Effector memory CD4-positive, alpha-beta T cell (primary cell): ENCODE results near the gene SMIM3.
"Not testable (repeated sequence)": the region's sequence is repeated elsewhere in the genome, so short reads cannot be mapped to it uniquely, and the experiment has no call there.

ENCODE experiments used
- DNase-seq, 3 donors: peaks; one replicate each; pipeline ENCODE4 v3.0.0-alpha.2; 2020
- H3K27ac ChIP-seq: 2 replicates; pipeline ENCODE4 v1.7.0; 2013; ENCODE audit warnings: mild to moderate bottlenecking, low read length, moderate library complexity; ENCODE audit not compliant: insufficient read depth, poor library complexity, severe bottlenecking
- H3K27me3 ChIP-seq: replicated peaks from 2 replicates; pipeline ENCODE4 v1.7.0; 2013; ENCODE audit warnings: mild to moderate bottlenecking, low read length; ENCODE audit not compliant: insufficient read depth, control insufficient read depth, poor library complexity, severe bottlenecking
- H3K36me3 ChIP-seq: 2 replicates; pipeline ENCODE4 v1.7.0; 2013; ENCODE audit warnings: mild to moderate bottlenecking, low read length, moderate library complexity; ENCODE audit not compliant: control insufficient read depth, insufficient read depth
- H3K4me1 ChIP-seq: 2 replicates; pipeline ENCODE4 v1.7.0; 2013; ENCODE audit warnings: low read length, mild to moderate bottlenecking; ENCODE audit not compliant: control insufficient read depth, insufficient read depth, poor library complexity, severe bottlenecking
- H3K4me3 ChIP-seq: 2 replicates; pipeline ENCODE4 v1.7.0; 2013; ENCODE audit warnings: low read length, low read depth, mild to moderate bottlenecking; ENCODE audit not compliant: insufficient read depth, poor library complexity, severe bottlenecking
- H3K9me3 ChIP-seq: 2 replicates; pipeline ENCODE4 v1.7.0; 2013; ENCODE audit warnings: mild to moderate bottlenecking, low read length, moderate library complexity; ENCODE audit not compliant: control insufficient read depth
- total RNA-seq, 3 donors: gene quantifications; one replicate each; lab custom pipeline; 2026; lab: John Stamatoyannopoulos, UW

The SMIM3 gene
- 5.6 to 8.3 (median 5.7) reads per million in 3 donors for total RNA-seq

- Histone ChIP-seq H3K4me1 (peaks cover 24% of the 10 kb centered on the region), H3K27me3 (no peaks in the 10 kb centered on the region), H3K4me3 (peak within 1 kb of the TSS; percentile 86), H3K9me3 (no peaks in the 10 kb centered on the region), H3K27ac (peak within 1 kb of the TSS; percentile 75), H3K36me3 (no peaks in the 10 kb centered on the region)
- DNase-seq = peak; percentile 38 to 48 (median 45)
These were observed at the start of gene SMIM3 for GRCh38 chr5:150778517-150779396. Gene SMIM3 (plus strand): TSS chr5:150778757. CDS start chr5:150795441, 16,684 bp downstream.

- Histone ChIP-seq H3K36me3 (peaks cover 76% of the 10 kb centered on the region), H3K4me1 (no peaks in the 10 kb centered on the region)
- no peak for DNase-seq
These were observed 48.7 kb upstream of the SMIM3 start for GRCh38 chr5:150729859-150730258.

GRCh38 chr5:150731669-150732242 lies 46.8 kb upstream of the SMIM3 start:
- Histone ChIP-seq H3K4me1 (no peaks in the 10 kb centered on the region), H3K4me3 (no peak overlapping the region), H3K36me3 (peaks cover 64% of the 10 kb centered on the region), H3K27me3 (no peaks in the 10 kb centered on the region), H3K9me3 (no peaks in the 10 kb centered on the region), H3K27ac (no peak overlapping the region)
- no peak for DNase-seq

More at GRCh38 chr5:150729859-150730258, 48.7 kb upstream of the SMIM3 start:
- no peaks in the 10 kb centered on the region for H3K9me3 ChIP-seq
- H3K4me3 ChIP-seq = no peak overlapping the region
- H3K27ac ChIP-seq = no peak overlapping the region
- H3K27me3 ChIP-seq = no peaks in the 10 kb centered on the region

- Histone ChIP-seq H3K9me3 (no peaks in the 10 kb centered on the region), H3K4me3 (no peak overlapping the region), H3K27me3 (no peaks in the 10 kb centered on the region), H3K4me1 (no peaks in the 10 kb centered on the region), H3K27ac (no peak overlapping the region), H3K36me3 (peaks cover 44% of the 10 kb centered on the region)
- no peak for DNase-seq
These were observed 43.8 kb upstream of the SMIM3 start for GRCh38 chr5:150734579-150735384.

- DNase-seq = no peak
- Histone ChIP-seq H3K27ac (no peak overlapping the region), H3K27me3 (no peaks in the 10 kb centered on the region), H3K9me3 (no peaks in the 10 kb centered on the region), H3K4me3 (no peak overlapping the region), H3K4me1 (no peaks in the 10 kb centered on the region), H3K36me3 (peaks cover 14% of the 10 kb centered on the region)
These were observed 39.7 kb upstream of the SMIM3 start for GRCh38 chr5:150738862-150739261.

GRCh38 chr5:150740992-150741391 lies 37.6 kb upstream of the SMIM3 start:
- H3K27ac ChIP-seq = no peak overlapping the region
- H3K4me3 ChIP-seq = no peak overlapping the region
- H3K27me3 ChIP-seq = no peaks in the 10 kb centered on the region
- no peaks in the 10 kb centered on the region for H3K9me3 ChIP-seq
- DNase-seq = no peak
- no peaks in the 10 kb centered on the region for H3K4me1 ChIP-seq
- peaks cover 8% of the 10 kb centered on the region for H3K36me3 ChIP-seq

- H3K9me3 ChIP-seq, H3K36me3 ChIP-seq, H3K4me1 ChIP-seq, DNase-seq, H3K27ac ChIP-seq, H3K27me3 ChIP-seq, H3K4me3 ChIP-seq: not testable (repeated sequence)
These were observed 36.0 kb upstream of the SMIM3 start for GRCh38 chr5:150742455-150743141.

- H3K36me3 ChIP-seq, H3K4me3 ChIP-seq, H3K27ac ChIP-seq, DNase-seq, H3K27me3 ChIP-seq, H3K4me1 ChIP-seq, H3K9me3 ChIP-seq: not testable (repeated sequence)
These were observed 35.4 kb upstream of the SMIM3 start for GRCh38 chr5:150743142-150743488.

GRCh38 chr5:150750469-150750868 lies 28.1 kb upstream of the SMIM3 start:
- Histone ChIP-seq H3K4me1 (no peaks in the 10 kb centered on the region), H3K27ac (no peak overlapping the region), H3K27me3 (no peaks in the 10 kb centered on the region), H3K9me3 (no peaks in the 10 kb centered on the region), H3K4me3 (no peak overlapping the region), H3K36me3 (peaks cover 30% of the 10 kb centered on the region)
- no peak for DNase-seq
